Stimulated activated CD4-positive, alpha-beta T cell treated with anti-CD3 and anti-CD28 coated beads, Interleukin-12 subunit alpha, Interleukin-12 subunit beta, amount 100 ng/mL, for 24 hours (primary cell): ENCODE results near the gene ZNF532.

Source experiments
- DNase-seq, 2 experiments: peaks; one replicate each; pipeline ENCODE4 v3.0.0-alpha.2; 2020; ENCODE audit warnings: low read depth in 2 of 2

Gene ZNF532

DNA sequence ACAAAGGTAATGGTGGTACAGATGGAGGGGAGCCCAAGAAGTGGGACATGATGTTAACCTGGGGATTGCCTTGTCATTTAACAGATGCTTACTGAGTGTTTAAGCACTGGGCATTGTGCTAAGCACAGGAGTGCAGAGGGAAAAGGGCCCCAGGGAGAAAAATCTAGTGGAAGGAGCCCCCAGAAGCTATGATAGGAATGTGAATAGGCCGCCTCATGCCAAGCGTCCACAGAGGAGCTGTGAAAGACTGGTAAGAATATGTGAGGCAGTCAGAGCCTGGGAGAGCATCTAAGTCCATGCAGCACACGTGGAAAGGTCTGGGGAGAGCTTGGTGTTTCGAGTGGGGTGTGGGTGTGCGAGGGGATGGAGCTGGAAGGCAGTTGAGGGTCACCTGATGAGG lies 5.5 kb downstream of the ZNF532 start:
- no peak for DNase-seq

DNA sequence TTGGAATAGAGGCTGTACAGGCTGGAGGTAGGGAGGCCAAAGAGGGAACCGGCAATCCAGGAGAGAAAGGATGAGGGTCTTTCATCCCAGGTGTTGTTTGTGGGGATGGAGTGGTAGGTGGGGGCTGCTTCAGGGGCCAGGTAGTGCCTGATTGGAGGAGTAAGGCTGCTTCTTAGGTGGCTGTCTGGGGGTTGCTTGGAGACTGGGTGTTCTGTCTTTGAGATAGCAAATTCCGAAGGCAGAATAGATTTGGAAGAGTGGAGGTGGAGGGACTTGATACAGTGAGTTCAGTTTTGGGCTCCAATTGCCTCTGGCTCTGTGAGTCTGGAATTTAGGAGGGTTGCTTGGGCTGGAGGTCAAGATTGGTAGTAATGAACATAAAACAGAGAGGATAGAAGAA lies 5.9 kb downstream of the ZNF532 start:
- no peak for DNase-seq

DNA sequence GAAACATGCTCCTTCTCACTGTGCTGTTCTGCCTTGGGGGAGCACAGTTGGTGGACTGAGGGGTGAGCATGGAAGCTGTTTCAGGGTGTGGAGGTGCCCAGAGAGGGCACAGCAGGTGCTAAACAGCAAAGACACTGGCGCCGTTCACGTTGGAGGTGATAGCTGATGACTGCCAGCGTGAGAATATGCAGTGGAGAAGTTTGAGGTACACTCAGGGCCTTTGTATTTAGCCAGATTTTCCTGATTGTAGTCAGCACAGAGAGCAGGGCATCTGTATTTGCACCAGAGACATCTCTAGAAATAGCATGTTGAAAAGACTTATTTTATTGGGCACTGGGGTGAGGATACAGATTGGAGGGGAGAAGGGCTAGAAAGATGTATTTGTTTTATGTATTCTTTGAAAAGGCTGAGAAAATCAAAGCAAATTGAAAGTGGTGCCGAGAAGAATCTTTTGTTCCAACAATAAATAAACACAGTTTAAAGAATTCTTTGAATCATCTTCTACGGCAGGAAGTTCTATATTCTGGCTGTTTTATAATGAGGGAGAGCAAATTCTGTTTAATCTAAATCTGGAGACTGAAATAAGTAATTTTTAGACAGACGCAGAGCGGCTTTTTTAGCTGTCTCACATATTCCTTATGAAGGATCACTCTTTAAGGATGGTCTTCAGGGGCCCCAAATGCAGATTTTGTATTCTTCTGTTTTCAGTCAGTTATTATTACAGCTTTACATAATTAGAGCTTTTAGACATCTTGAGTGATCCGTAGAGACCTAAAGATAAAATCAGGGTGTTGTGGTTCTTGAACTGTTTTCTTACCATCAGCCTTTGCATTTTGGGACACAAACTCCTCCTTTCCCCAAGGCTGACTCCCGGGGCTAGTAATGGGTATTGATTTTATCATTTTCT lies 7.1 kb downstream of the ZNF532 start:
- no peak for DNase-seq

DNA sequence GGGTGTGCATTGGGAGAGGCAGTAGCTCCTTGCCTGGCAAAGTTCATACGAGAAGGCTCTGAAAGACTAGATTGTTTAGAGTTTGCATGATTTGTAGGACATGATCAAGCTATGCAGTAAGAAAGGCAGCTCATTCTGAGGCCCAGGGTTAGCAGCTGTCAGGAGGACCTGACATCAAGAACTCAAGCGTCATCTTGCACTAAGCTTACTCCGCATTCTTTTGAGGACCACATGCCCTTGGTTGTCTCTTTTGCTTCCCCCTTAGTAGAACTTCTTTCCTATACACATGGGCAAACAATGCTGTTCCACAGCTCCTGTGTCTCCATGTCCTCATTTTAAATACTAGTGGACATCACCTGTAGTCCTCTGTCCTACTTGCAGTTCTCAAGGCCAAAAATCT lies 14.0 kb downstream of the ZNF532 start:
- DNase-seq = no peak

DNA sequence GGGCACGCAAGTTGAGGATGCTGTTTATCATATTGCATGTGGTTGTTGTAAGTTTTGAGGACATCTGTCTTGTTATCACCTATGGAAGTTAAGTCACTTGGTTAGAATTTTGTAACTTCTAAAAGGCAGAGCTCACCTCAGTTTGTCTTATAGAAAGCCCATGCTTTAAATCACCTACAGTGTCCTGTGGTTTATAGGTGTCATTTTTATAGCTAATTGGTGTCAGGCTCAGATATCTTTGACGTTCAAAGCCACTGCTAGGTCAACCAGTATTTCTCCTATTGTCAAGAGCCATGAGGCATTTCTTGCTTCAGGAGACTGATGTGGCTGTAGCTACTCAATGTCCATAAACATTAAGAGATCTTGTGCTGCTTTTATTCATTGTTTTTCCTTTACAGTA lies 16.8 kb downstream of the ZNF532 start:
- no peak for DNase-seq

DNA sequence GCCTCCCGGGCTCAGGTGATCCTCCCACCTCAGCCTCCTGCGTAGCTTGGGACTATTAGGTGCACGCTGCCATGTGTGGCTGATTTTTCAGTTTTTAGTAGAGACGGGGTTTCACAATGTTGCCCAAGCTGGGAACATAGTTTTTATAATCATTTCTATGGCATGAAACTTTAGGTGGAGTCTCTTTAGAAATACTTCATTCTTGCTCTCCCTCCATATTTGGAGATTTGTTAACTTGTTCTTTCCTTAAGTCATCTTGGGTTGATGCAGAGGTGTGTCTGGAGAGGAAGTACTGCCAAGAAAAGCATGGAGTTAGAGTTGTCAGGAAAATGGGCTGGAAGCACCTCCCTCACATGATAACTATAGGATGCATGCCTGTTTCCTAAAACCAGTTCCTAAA lies 17.4 kb downstream of the ZNF532 start:
- no peak for DNase-seq

DNA sequence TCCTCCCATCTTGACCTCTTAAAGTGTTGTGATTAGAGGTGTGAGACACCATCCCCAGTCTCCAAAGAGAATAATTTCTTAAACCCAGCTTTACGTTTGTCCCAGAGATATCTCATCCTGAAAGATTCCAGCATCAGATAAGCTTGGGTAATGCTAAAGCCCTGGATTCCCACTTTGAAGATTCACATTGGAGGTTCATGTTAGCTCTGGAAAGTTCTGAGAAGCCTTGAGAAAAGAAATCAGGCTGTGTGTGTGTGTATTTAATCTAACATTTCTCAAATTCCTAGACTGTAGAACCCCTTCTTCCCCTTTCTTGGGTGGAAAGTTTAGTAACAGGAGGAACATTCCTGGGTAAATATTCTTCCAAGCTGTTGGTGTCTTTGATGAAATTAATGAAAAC lies 18.0 kb downstream of the ZNF532 start:
- DNase-seq = no peak

DNA sequence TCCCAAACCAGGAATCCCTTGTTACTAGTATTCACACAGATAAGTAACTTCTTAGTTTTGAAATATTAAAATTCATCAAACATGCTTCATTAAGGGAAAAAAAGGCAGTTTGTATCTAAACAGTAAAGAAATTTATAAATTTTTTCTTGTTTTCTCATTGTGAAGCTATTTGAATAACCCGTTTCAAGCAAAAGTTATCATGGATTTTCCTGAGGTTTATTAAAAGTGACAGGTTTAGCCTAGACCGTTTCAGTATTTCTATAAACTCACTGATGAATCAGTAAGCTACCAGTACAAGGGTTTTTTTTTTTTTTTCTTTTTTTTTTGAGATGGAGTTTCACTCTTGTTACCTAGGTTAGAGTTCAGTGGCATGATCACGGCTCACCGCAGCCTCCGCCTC lies 20.0 kb downstream of the ZNF532 start:
- no peak for DNase-seq

DNA sequence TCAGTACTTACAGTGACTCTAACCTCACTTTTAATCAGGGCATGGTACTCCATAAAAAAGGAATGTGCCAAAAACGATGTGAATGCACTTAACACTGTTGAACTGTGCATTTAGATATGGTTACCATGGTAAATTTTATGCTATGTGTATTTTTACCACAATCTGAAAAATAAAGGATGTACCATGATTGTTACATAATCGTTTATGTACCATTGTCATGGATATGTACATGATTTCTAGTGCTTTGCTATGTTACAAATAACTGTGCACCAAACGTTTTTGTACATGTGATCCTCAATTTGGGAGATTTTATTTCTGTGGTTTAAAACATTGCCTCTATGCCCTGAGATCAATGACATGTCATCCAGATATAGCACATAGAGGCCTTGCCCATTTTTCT lies 21.8 kb downstream of the ZNF532 start:
- no peak for DNase-seq

DNA sequence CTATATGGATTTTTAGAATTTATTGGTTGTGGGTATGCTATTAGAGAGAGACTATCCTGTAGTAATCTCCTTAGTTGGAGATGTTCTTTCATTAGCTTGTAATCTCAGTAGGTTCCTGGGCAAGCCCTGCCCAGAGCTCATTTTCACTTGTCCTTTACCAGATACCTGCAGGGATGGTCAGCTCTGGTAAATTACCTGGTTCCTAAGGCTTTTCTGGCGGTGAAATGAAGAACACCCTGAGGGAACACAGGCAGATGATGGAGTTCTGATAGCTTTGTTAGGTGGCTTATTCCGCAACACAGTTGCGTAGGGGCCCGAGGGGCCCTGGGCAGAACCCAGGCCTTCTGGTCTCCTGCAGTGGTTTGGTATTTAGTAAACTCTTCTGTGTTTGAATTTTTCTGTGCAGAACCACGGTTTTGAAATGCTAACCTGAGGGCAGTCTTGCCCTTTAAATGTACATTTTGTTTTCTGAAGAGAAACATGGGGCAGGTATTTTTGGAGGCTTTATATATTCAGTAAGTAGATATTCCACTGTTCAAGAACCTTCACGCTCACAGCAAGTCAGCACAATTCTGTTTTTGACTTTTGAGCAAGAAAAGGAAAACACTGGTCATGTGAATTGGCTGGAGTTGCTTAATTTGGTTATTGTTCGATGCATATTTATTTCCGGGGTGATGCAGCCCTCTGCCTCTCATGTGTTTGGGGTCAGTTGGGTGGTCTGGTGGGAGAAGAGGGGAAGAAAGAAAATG lies 22.4 kb downstream of the ZNF532 start:
- no peak for DNase-seq

DNA sequence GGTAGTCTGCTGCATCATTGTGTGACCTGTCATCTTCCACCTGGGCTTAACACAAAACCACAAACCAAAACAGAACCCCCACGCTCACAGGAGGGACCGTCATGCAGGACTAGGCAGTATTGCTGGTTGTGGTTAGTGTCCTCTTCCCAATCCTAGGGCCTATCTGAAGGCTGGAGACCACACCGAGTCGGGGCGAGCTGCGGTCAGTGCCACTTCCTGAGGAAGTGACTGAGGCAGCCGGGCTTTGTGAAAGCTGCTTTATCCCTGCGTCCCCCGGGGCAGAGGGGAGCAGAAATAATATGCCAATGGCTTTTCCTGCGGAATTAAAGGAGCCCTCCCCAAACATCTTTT lies 22.9 kb downstream of the ZNF532 start:
- DNase-seq = no peak

DNA sequence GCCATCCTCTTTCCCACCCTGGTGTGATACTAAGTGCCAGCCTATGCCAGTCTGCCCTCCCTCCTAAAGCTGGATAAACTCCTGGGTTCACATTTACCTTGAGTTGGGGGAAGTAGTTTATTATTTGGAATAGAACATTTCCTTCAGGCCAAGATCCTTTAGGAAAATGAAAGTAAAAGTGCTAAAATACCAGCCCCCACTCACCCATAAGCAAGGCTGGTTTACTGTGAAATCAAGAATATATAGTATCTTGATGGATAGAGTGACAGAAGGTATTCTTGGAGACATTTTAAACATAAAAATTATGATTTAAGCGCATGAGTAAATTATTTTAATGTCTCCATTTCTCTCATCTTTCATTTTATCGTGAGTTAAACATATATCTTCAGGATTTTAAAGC lies 27.1 kb downstream of the ZNF532 start:
- no peak for DNase-seq

DNA sequence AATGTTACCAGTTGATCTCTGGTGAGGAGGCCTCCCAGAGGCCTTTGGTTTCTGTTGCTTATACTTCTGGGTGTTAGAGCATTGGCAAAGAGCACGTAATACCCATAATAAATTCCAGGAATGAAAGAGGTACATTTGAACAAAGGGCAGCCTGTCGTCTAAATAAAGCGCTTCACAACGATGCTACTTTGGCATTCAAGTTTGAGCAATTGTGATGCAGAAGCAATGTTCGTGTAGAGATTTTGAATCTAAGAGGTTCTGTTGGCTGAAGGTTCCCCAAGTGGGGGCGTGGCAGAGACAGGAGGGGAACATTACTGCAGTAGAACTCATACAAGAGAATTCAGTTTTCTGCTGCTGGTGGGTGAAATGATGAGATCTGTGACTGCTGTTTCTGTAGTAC lies 27.8 kb downstream of the ZNF532 start:
- DNase-seq = no peak

DNA sequence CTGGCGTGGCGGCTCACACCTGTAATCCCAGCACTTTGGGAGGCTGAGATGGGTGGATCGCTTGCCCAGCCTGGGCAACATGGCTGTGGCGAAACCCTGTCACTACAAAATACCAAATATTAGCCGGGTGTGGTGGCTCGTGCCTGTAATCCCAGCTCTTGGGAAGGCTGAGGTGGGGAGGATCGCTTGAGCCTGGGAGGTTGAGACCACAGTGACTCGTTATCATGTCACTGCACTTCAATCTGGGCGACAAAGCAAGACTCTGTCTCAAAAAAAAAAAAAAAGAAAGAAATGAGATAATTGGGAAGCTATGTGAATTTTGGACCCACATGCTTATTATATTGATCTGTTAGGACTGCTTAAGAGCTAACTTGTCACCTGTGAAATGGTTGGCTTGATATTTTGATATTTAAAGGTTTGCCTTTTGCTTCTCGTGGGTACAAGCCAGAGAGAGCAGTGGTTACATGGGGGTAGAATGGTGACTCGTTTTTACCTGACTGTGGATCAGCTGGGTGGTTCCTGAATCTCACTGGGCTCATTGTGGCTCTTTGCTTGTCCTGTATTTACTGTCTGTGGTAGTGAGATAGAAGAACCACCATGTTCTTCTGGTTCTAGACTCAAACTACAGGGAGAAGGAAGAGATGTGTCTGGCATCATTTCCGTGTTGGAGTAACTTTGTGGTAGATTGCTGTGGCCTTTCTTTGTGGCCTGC lies 28.9 kb downstream of the ZNF532 start:
- no peak for DNase-seq

DNA sequence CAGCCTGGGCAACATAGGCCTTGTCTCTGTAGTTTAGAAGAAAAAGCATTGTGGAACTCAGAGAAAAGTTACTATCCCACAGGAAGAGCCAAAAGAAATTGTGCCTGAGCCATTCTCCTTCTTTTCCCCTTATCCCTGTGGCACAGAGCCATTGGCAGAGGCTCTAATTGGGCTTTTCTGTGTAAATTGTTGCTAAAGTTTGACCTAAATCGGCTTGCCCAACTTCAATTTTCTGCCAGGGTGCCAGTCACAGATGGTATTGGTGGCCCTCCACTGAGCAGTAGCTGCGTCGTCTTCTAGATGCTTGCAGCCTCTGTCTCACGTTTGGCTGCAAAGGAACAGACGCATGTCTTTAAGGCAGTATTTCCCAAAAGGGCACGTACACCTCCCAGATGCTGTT lies 30.3 kb downstream of the ZNF532 start:
- no peak for DNase-seq

DNA sequence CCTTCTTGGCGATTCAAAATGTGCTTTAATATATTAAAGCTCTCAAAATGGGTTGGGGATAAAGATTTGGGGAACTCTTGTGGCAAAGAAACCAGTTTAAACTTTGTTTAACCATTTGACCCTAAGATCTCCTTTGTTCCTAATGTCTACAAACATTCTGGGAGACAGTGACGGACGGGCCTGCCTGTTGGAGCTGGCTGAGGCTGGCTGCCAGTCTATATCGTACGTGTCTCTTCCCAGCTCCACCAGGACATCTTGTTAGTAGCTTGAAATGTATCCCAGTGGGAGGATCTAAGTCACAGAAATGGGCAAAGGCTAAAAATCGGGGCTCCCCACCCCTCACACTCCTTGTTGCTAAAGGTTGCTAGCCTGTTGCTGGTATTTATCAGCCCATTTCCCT lies 30.7 kb downstream of the ZNF532 start:
- DNase-seq = no peak

DNA sequence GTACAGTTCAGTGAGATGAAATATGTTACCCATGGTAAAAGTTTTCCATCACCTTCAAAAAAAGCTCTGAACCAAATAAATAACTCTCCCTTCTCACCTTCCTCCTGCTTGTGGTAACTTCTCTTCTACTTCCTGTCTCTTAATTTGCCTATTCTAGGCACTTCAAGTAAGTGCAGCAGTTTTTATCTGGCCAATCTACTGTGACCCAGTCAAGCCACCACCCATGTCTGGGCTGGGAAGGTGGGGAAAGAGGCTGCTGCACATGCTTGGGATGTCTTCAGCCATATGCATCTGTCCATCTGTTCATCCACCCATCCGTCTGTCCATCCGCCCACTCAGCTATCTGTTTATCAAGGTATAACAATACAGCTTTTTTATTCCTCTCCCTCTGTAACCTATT lies 31.6 kb downstream of the ZNF532 start:
- DNase-seq = no peak

DNA sequence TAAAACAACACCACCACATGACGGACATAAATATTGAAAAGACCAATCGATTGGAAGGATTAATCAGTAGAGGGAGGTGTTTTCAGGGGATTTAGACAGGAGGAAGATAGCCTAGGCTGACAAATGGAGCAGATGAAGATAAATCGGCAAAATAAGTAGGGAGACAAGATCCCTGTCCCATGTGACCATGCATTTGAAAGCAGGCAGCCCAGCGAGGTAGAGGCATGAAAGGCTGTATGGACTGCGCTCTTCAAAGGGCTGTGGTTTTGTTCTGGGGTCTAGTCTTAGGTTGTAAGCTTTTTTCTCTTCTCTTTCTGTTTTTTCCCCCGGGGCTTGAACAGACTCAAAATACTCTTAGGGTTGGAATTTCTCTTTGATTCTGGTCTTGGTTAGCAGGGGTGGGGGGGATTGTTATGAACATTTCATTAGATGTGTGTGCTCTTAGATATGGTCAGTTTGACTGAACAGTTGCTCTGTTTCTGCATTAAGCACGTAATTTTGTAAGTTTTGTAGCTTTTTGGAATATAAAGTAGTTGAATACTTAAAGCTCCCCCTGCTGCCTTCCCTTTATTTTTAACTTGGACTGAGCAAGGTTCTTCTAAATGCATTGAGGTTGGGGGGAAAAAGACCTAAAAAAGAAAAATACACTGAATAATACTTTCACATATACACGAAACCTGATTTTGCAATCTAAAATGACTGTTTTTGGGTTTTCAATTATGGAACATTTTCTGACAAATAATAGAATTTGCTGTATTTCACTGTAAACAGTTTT lies 32.2 kb downstream of the ZNF532 start:
- DNase-seq = no peak

DNA sequence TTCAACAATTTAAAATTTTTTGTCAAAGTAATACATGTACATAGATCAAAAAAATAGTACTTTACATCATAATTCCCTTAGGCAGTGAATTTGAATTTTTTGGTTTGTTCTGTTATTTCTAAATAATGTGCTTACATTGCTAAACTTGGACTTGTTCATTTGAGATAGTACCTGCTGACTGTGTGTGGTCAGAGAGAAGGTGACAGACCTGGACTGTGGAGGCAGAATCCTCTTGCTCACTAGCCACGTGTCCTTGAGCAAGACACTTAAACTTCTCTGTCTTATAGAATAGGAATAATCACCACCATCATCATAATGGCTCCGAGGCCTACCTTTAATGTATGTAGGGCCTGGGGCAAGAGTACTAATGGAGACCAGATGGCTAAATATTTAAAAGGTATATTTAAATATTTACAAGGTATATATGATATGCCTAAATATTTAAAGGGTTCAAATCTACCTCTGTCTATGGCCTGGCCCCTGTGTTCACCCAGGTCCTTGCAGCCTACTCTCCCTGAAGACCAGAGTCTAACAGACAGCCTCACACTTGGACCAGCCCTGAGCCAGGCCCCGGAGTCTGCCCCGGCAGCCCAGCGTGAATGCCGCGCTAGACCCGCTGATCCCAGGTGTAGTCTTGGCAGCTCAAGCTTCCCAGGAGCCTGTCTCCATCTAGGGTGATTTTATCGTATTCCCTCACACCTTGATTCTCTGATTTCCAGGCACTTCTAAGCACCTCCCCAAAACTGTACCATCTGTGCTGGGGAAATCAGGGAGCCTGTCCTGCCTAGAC lies 33.5 kb downstream of the ZNF532 start:
- no peak for DNase-seq

DNA sequence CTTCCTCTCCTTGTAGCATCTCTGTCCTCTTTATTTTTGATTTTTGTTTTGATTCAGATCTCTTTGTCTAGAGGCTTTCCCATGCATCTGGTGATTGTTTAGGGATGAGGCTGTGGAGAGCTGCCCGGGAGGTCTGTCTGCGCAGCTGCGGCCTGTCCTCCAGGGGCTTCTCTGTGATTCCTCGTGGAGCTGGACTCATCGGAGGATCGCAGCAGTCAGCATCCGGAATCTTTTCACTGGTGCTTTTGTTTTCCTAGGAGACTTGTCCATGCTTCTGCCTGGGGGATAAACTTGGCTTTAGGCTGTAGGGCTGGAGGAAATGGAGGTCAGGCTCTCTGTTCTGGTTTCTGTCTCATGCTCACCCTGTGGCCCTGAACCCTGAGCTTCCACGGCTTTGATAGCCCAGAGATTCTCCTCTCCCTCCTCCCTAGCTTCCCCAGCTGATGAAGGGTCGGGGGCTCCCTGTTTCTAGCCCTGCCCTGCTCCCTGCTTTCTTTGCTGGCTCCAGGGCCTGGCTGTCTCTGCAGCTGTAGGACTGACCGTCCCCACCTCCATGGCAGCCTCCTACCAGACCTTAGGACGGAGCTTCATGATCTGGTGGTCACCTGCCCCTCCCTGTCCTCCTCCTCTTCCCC lies 35.5 kb downstream of the ZNF532 start:
- DNase-seq = no peak

DNA sequence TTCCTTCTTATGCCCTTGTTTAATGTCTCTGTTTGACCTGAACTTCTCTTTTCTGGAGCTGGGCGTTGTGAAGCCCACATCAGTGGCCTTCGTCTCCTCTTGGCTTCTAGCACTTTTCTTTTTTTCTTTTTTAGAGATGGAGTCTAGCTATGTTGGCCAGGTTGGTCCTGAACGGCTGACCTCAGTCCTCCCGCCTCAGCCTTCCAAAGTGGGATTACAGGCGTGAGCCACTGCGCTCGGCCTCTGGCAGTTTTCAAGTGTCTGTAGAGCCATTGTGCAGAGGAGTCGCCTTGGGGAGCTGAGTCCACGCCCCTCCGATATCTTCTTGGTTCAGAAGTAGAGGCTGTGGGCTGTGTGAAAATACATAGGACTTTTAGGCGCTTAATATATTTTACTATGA lies 36.5 kb downstream of the ZNF532 start:
- DNase-seq = no peak
